Right hindlimb (tissue), 1 donor: ENCODE measurements around the gene IMPA2.
A peak's percentile ranks its signal among the peaks of the same experiment; 100 is the strongest.
"Not testable (repeated sequence)": the region's sequence is repeated elsewhere in the genome, so short reads cannot be mapped to it uniquely, and the experiment has no call there.

Experiments used
- DNase-seq: peaks from one replicate; pipeline ENCODE4 v3.0.0-alpha.2; 2018

The IMPA2 gene

GRCh38 chr18:11963991-11964484 lies 17.3 kb upstream of the IMPA2 start:
- DNase-seq, result no peak

- DNase-seq, result no peak
Measured at GRCh38 chr18:11969904-11970835, 11.1 kb upstream of the IMPA2 start.

- DNase-seq, result not testable (repeated sequence)
Measured at GRCh38 chr18:11970836-11971226, 10.5 kb upstream of the IMPA2 start.

- DNase-seq, result no peak
Measured at GRCh38 chr18:11972371-11973174, 8.7 kb upstream of the IMPA2 start.

GRCh38 chr18:11974741-11975325 lies 6.5 kb upstream of the IMPA2 start:
- DNase-seq, result no peak

GRCh38 chr18:11975723-11976122 lies 5.6 kb upstream of the IMPA2 start:
- no peak for DNase-seq

- DNase-seq, result peak; percentile 49
Measured at GRCh38 chr18:11976315-11977152, 4.8 kb upstream of the IMPA2 start.

GRCh38 chr18:11977153-11977466 lies 4.2 kb upstream of the IMPA2 start:
- DNase-seq, result no peak

- no peak for DNase-seq
Measured at GRCh38 chr18:11978956-11979355, 2.4 kb upstream of the IMPA2 start.

- DNase-seq, result no peak
Measured at GRCh38 chr18:11980163-11980493, 1.2 kb upstream of the IMPA2 start.

- DNase-seq, result no peak
Measured at GRCh38 chr18:11980494-11981191, 664 bp upstream of the IMPA2 start.

GRCh38 chr18:11981543-11982366 lies 448 bp downstream of the IMPA2 start:
- peak; percentile 61 for DNase-seq

- DNase-seq, result no peak
Measured at GRCh38 chr18:11982981-11983380, 1.7 kb downstream of the IMPA2 start.

GRCh38 chr18:11983592-11983991 lies 2.3 kb downstream of the IMPA2 start:
- no peak for DNase-seq

- no peak for DNase-seq
Measured at GRCh38 chr18:11984091-11984490, 2.8 kb downstream of the IMPA2 start.

GRCh38 chr18:11985586-11985985 lies 4.3 kb downstream of the IMPA2 start:
- DNase-seq, result no peak

GRCh38 chr18:11986061-11986460 lies 4.8 kb downstream of the IMPA2 start:
- DNase-seq, result no peak

- DNase-seq, result no peak
Measured at GRCh38 chr18:11987527-11987926, 6.2 kb downstream of the IMPA2 start.

GRCh38 chr18:11989174-11989573 lies 7.9 kb downstream of the IMPA2 start:
- DNase-seq, result no peak

- no peak for DNase-seq
Measured at GRCh38 chr18:11989966-11990380, 8.7 kb downstream of the IMPA2 start.

GRCh38 chr18:11990539-11990938 lies 9.2 kb downstream of the IMPA2 start:
- DNase-seq, result no peak
